IMR-90 (cell line): Measurements from ENCODE around the gene GPR141. TPM values are rescaled to one million over a fixed set of nuclear protein-coding genes. Genes with fewer than 3 reads are reported as not detected.

ENCODE experiments used
- ATAC-seq: fragments of 200-7000 bp; cut with Tn5 transposase; 2 replicates; pipeline ENCODE4 v1.9.1; 2020; ENCODE audit warnings: low read depth, mild to moderate bottlenecking, moderate library complexity
- BruUV-seq: library from RNA; stranded (reverse); fragments of 400-500 nt; replicated peaks from 2 replicates; lab custom pipeline; 2021; lab: Mats Ljungman, UMichigan
- CTCF ChIA-PET: fragments of 300-600 bp; formaldehyde crosslinking; extraction: SDS; loops from one replicate; lab custom pipeline; 2021; ENCODE audit warnings: antibody characterized with exemption; lab: Yijun Ruan, JAX
- POLR2A ChIA-PET: fragments of 300-600 bp; sonication (Branson Sonifier 250); formaldehyde crosslinking; loops from one replicate; lab custom pipeline; 2022; ENCODE audit warnings: antibody characterized with exemption; ENCODE audit not compliant: unreplicated experiment; lab: Charles Lee
- DNase-seq: peaks from one replicate; pipeline ENCODE4 v3.0.0; 2013
- H2AFZ ChIP-seq: replicated peaks from 2 replicates; pipeline ENCODE3; 2013; ENCODE audit warnings: low read length, mild to moderate bottlenecking; ENCODE audit not compliant: poor library complexity
- H2AK5ac ChIP-seq: 2 replicates; pipeline ENCODE4 v1.6.1; 2013; ENCODE audit warnings: low read depth, low read length, inconsistent platforms
- H2AK9ac ChIP-seq: replicated peaks from 2 replicates; pipeline ENCODE3; 2013; ENCODE audit warnings: mild to moderate bottlenecking, low read depth, low read length, moderate library complexity; ENCODE audit not compliant: poor library complexity
- H2BK120ac ChIP-seq: 2 replicates; pipeline ENCODE4 v1.6.1; 2013; ENCODE audit warnings: low read depth, low read length, inconsistent platforms
- H2BK15ac ChIP-seq: 3 replicates; pipeline ENCODE4 v1.6.1; 2013; ENCODE audit warnings: low read depth, low read length, inconsistent platforms
- H2BK20ac ChIP-seq: 2 replicates; pipeline ENCODE4 v1.6.1; 2013; ENCODE audit warnings: low read depth, mild to moderate bottlenecking, inconsistent platforms, low read length, moderate library complexity
- H2BK5ac ChIP-seq: 2 replicates; pipeline ENCODE4 v1.6.1; 2013; ENCODE audit warnings: mild to moderate bottlenecking, low read depth, low read length, inconsistent platforms; ENCODE audit not compliant: poor library complexity, severe bottlenecking
- H3K14ac ChIP-seq: replicated peaks from 2 replicates; pipeline ENCODE4 v1.6.1; 2013; ENCODE audit warnings: low read depth, low read length, inconsistent platforms
- H3K18ac ChIP-seq: 2 replicates; pipeline ENCODE4 v1.6.1; 2013; ENCODE audit warnings: low read depth, low read length, control low read depth
- H3K23ac ChIP-seq: 2 replicates; pipeline ENCODE4 v1.6.1; 2013; ENCODE audit warnings: low read depth, low read length, inconsistent platforms
- H3K27ac ChIP-seq: 2 replicates; pipeline ENCODE4 v1.5.1; 2013; ENCODE audit warnings: mild to moderate bottlenecking, control low read depth, low read length; ENCODE audit not compliant: insufficient read depth
- H3K27me3 ChIP-seq: 2 replicates; pipeline ENCODE4 v1.6.1; 2013; ENCODE audit warnings: low read length; ENCODE audit not compliant: control insufficient read depth, insufficient read depth
- H3K36me3 ChIP-seq: 2 replicates; pipeline ENCODE4 v1.6.1; 2013; ENCODE audit warnings: low read length, mixed read lengths; ENCODE audit not compliant: control insufficient read depth, insufficient read depth
- H3K4ac ChIP-seq: 2 replicates; pipeline ENCODE4 v1.6.1; 2013; ENCODE audit warnings: low read depth, low read length, inconsistent platforms
- H3K4me1 ChIP-seq: 2 replicates; pipeline ENCODE4 v1.6.1; 2013; ENCODE audit warnings: low read length, mixed read lengths; ENCODE audit not compliant: control insufficient read depth, insufficient read depth
- H3K4me2 ChIP-seq: 2 replicates; pipeline ENCODE4 v1.6.1; 2013; ENCODE audit warnings: low read depth, mild to moderate bottlenecking, control low read depth, low read length, moderate library complexity
- H3K4me3 ChIP-seq: 2 replicates; pipeline ENCODE4 v1.5.1; 2013; ENCODE audit warnings: low read depth, mild to moderate bottlenecking, control low read depth, low read length, moderate library complexity; ENCODE audit not compliant: insufficient read depth
- H3K56ac ChIP-seq: 2 replicates; pipeline ENCODE4 v1.6.1; 2013; ENCODE audit warnings: low read length, inconsistent platforms; ENCODE audit not compliant: insufficient read depth; ENCODE audit errors: extremely low read depth
- H3K79me1 ChIP-seq, 2 experiments: 2 replicates each; pipeline ENCODE4 v1.6.1; 2013; ENCODE audit warnings: low read length in 2 of 2, inconsistent platforms in 1 of 2, low read depth in 1 of 2
- H3K9ac ChIP-seq: 2 replicates; pipeline ENCODE4 v1.6.1; 2013; ENCODE audit warnings: low read depth, low read length, control low read depth
- H3K9me1 ChIP-seq: 2 replicates; pipeline ENCODE4 v1.6.1; 2013; ENCODE audit warnings: low read length, inconsistent platforms; ENCODE audit not compliant: insufficient read depth
- H3K9me3 ChIP-seq: 2 replicates; pipeline ENCODE4 v1.6.1; 2013; ENCODE audit warnings: low read length; ENCODE audit not compliant: control insufficient read depth, insufficient read depth
- H4K20me1 ChIP-seq: 2 replicates; pipeline ENCODE4 v1.6.1; 2013; ENCODE audit warnings: low read length, inconsistent platforms; ENCODE audit not compliant: insufficient read depth
- H4K5ac ChIP-seq: 2 replicates; pipeline ENCODE4 v1.6.1; 2013; ENCODE audit warnings: mild to moderate bottlenecking, low read depth, low read length, control low read depth
- H4K8ac ChIP-seq, 2 experiments: 2 replicates each; pipeline ENCODE4 v1.6.1; 2013; ENCODE audit warnings: low read depth in 2 of 2, low read length in 2 of 2, control low read depth in 1 of 2, inconsistent platforms in 1 of 2
- H4K91ac ChIP-seq: 2 replicates; pipeline ENCODE4 v1.6.1; 2013; ENCODE audit warnings: low read depth, low read length, inconsistent platforms; ENCODE audit not compliant: insufficient read depth
- BHLHE40 ChIP-seq: fragments of 150-350 bp; IDR thresholded peaks from 2 replicates; pipeline ENCODE4 v1.6.1; 2016; ENCODE audit warnings: mild to moderate bottlenecking, low read depth, low read length
- CEBPB ChIP-seq: IDR thresholded peaks from 2 replicates; pipeline ENCODE4 v1.6.1; 2012; ENCODE audit warnings: low read depth, low read length, improper control_type of control experiment
- CHD1 ChIP-seq: IDR thresholded peaks from 2 replicates; pipeline ENCODE4 v1.6.1; 2012; ENCODE audit warnings: low read depth, low read length, improper control_type of control experiment
- CTCF ChIP-seq: conservative IDR thresholded peaks from 2 replicates; pipeline ENCODE4 v1.5.1; 2012; ENCODE audit warnings: mild to moderate bottlenecking, low read depth, low read length, improper control_type of control experiment
- ELK1 ChIP-seq: fragments of 150-350 bp; IDR thresholded peaks from 2 replicates; pipeline ENCODE4 v1.6.1; 2016; ENCODE audit warnings: low read depth, mild to moderate bottlenecking, low read length, moderate library complexity, borderline replicate concordance
- FOS ChIP-seq: fragments of 150-350 bp; IDR thresholded peaks from 2 replicates; pipeline ENCODE4 v1.6.1; 2016; ENCODE audit warnings: low read depth, low read length
- MAFK ChIP-seq: IDR thresholded peaks from 2 replicates; pipeline ENCODE4 v1.6.1; 2012; ENCODE audit warnings: low read depth, low read length, improper control_type of control experiment
- MXI1 ChIP-seq: IDR thresholded peaks from 2 replicates; pipeline ENCODE4 v1.6.1; 2012; ENCODE audit warnings: low read depth, mild to moderate bottlenecking, low read length, moderate library complexity, borderline replicate concordance
- NFE2L2 ChIP-seq: fragments of 150-350 bp; IDR thresholded peaks from 2 replicates; pipeline ENCODE4 v1.6.1; 2016; ENCODE audit warnings: low read depth, mild to moderate bottlenecking, low read length
- POLR2A ChIP-seq: IDR thresholded peaks from 2 replicates; pipeline ENCODE4 v1.6.1; 2012; ENCODE audit warnings: mild to moderate bottlenecking, low read depth, low read length
- RAD21 ChIP-seq: IDR thresholded peaks from 2 replicates; pipeline ENCODE4 v1.6.1; 2012; ENCODE audit warnings: low read length, improper control_type of control experiment
- RCOR1 ChIP-seq: IDR thresholded peaks from 2 replicates; pipeline ENCODE4 v1.6.1; 2012; ENCODE audit warnings: mild to moderate bottlenecking, low read length, improper control_type of control experiment; ENCODE audit not compliant: insufficient replicate concordance
- RFX5 ChIP-seq: IDR thresholded peaks from 2 replicates; pipeline ENCODE4 v1.8.0; 2012; ENCODE audit warnings: low read depth, mild to moderate bottlenecking, low read length, moderate library complexity
- USF2 ChIP-seq: fragments of 150-350 bp; IDR thresholded peaks from 2 replicates; pipeline ENCODE4 v1.6.1; 2017; ENCODE audit warnings: mild to moderate bottlenecking, antibody characterized with exemption, low read length, low read depth
- WGBS, 2 experiments: methylation state at CpG; one replicate each; pipeline versions ENCODE4 v1.1.5 to v1.1.7; 2013; ENCODE audit warnings: missing lambda C conversion rate in 2 of 2; ENCODE audit not compliant: insufficient read length in 1 of 2; ENCODE audit errors: extremely low coverage in 2 of 2; 5-methylcytosine and 5-hydroxymethylcytosine counted together
- dilution Hi-C: fragments of 300-500 bp; cut with HindIII; formaldehyde crosslinking; loops from one replicate; pipeline ENCODE4 v1.14.3; 2018; ENCODE audit warnings: low sequenced_read_pairs; ENCODE audit not compliant: unreplicated experiment
- in situ Hi-C: fragments of 300-500 bp; cut with MboI; formaldehyde crosslinking; loops from 3 replicates; pipeline ENCODE4 v1.14.3; 2019; ENCODE audit warnings: low sequenced_read_pairs, inconsistent platforms, mixed read lengths
- intact Hi-C: fragments of 100-400 bp; cut with micrococcal nuclease; formaldehyde crosslinking; loops from 2 replicates; pipeline ENCODE4 v1.10.0; 2022
- polyA plus RNA-seq, 3 experiments: library from polyadenylated mRNA; depleted of rRNA; stranded (reverse); fragments of >200 nt; gene quantifications; 2 replicates each; pipeline ENCODE4 v1.2.3, GENCODE V29; 2012; ENCODE audit warnings: low replicate concordance in 1 of 3
- total RNA-seq: library from RNA; depleted of rRNA; stranded (reverse); fragments of >200 nt; gene quantifications from 2 replicates; pipeline ENCODE4 v1.2.3, GENCODE V29; 2012

Gene GPR141
- total and polyA plus RNA-seq, 2 of the 4 experiments (the other 2 are of a cell fraction): not detected

GRCh38 chr7:37659971-37660565, 23.5 kb upstream of the GPR141 start:
- ATAC-seq (no peak), DNase-seq (no peak)
- no peaks in the 10 kb centered on the region for H3K27me3 ChIP-seq
- no peak overlapping the region for H4K5ac ChIP-seq
- in situ Hi-C loops (no loop called here), dilution Hi-C loops (no loop called here), intact Hi-C loops (no loop called here)
- no TSS peak for BruUV-seq
- peaks cover 2% of the 10 kb centered on the region; the same call in 1 of the 2 replicates for H3K9me3 ChIP-seq
- H4K20me1 ChIP-seq: no peaks in the 10 kb centered on the region
- H4K91ac ChIP-seq: no peak overlapping the region
- TF ChIP-seq ELK1: no peak
- TF ChIP-seq POLR2A: no peak
- TF ChIP-seq USF2: no peak
- TF ChIP-seq FOS: no peak
- no peak for TF ChIP-seq NFE2L2
- no peak for TF ChIP-seq CTCF
- no peak for TF ChIP-seq CHD1
- no peak for TF ChIP-seq RCOR1
- no peak for TF ChIP-seq CEBPB
- no peak for TF ChIP-seq MAFK
- no peak for TF ChIP-seq RFX5
- no peak for TF ChIP-seq MXI1
- TF ChIP-seq RAD21: no peak
- TF ChIP-seq BHLHE40: no peak
- H4K8ac ChIP-seq: no peak overlapping the region
- H2BK20ac ChIP-seq: no peak overlapping the region
- no CpG with 5 or more reads among the region's 2 CpGs for WGBS, 2 experiments
- H3K9me1 ChIP-seq: no peaks in the 10 kb centered on the region
- CTCF ChIA-PET: no interaction called here
- no peak overlapping the region for H3K4ac ChIP-seq
- no peak overlapping the region for H2BK120ac ChIP-seq
- H3K9ac ChIP-seq: no peak overlapping the region
- POLR2A ChIA-PET: no interaction called here
- H3K18ac ChIP-seq: no peak overlapping the region
- H3K4me2 ChIP-seq: no peak overlapping the region
- no peak overlapping the region for H3K56ac ChIP-seq
- no peak overlapping the region for H2BK15ac ChIP-seq
- H2AK9ac ChIP-seq: no peak overlapping the region
- H3K27ac ChIP-seq: no peak overlapping the region
- H3K23ac ChIP-seq: no peak overlapping the region
- no peaks in the 10 kb centered on the region for H3K36me3 ChIP-seq
- no peak overlapping the region for H3K14ac ChIP-seq
- H3K4me1 ChIP-seq: no peaks in the 10 kb centered on the region
- H2AFZ ChIP-seq: no peak overlapping the region
- no peak overlapping the region for H3K4me3 ChIP-seq
- H2AK5ac ChIP-seq: no peak overlapping the region
- no peak overlapping the region for H2BK5ac ChIP-seq
- no peaks in the 10 kb centered on the region for H3K79me1 ChIP-seq
